ENCODE data around the gene KRTAP4-6.
"Not testable (repeated sequence)": the region's sequence is repeated elsewhere in the genome, so short reads cannot be mapped to it uniquely, and the experiment has no call there.

The KRTAP4-6 gene

DNA sequence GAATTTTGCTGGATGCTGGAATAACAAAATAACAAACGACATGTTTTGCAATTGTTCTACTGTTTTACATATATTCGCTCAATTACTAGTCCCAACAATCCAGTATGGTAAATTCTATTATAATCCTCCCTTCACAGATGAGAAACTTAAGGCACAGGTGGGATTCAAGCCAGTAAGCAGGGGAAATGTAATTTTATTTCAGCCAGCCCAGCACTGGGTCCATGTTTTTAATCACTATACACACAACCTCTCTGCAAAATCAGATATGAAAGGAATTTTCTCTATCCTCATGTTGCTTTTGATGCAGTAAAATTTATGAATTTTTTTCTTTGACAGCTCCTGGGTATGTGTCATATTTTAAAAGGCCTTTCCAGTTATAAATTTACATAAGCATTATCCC, 4.9 kb upstream of the KRTAP4-6 start:
- DNase-seq = no peak

DNA sequence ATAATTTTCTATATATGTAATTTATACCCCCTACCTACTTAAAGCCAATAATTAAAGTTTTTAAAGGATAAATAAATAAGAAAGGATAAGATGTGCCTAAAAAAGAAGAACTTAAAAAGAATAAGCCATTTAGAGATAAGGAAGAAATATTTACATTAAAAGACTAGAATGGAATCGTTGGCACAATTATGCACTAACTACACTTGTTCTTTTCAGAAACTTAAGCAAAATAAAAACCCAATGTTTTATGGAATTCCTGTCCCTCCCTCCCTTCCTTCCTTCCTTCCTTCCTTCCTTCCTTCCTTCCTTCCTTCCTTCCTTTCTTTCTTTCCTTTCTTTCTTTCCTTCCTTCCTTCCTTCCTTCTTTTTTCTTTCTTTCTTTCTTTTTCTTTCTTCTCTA, 4.5 kb upstream of the KRTAP4-6 start:
- no peak for DNase-seq

DNA sequence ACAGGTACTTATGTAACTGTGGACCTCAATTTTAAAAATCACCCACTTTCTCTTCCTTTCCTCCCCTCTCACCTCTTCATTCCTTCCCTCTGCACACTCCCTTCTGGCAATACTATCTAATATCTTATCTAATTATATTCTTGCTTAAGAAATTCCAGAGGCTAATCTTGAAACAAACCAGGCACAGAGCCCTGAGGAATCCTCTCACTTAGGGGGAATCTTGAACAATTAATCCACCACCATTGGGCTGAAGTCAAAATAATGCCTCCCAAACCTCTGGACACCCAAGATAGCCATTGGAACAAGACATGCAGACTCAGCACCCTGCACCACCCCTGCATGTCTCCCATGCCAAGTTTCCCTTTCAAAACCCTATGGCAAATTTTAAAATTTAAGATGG, 1.0 kb upstream of the KRTAP4-6 start:
- no peak for DNase-seq

DNA sequence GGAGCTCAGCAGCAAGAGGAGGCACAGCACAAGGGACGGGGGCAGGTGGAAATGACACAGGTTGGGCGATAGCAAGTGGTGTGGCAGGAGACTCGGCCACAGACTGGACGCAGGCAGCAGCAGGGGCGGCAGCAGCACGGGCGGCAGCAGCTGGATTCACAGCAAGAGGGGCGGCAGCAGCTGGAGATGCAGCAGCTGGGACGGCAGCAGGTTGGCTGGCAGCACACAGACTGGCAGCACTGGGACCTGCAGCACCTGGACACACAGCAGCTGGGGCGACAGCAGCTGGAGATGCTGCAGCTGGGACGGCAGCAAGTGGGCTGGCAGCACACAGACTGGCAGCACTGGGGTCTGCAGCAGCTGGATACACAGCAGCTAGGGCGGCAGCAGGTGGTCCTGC, 479 bp downstream of the KRTAP4-6 start:
- DNase-seq = not testable (repeated sequence)

DNA sequence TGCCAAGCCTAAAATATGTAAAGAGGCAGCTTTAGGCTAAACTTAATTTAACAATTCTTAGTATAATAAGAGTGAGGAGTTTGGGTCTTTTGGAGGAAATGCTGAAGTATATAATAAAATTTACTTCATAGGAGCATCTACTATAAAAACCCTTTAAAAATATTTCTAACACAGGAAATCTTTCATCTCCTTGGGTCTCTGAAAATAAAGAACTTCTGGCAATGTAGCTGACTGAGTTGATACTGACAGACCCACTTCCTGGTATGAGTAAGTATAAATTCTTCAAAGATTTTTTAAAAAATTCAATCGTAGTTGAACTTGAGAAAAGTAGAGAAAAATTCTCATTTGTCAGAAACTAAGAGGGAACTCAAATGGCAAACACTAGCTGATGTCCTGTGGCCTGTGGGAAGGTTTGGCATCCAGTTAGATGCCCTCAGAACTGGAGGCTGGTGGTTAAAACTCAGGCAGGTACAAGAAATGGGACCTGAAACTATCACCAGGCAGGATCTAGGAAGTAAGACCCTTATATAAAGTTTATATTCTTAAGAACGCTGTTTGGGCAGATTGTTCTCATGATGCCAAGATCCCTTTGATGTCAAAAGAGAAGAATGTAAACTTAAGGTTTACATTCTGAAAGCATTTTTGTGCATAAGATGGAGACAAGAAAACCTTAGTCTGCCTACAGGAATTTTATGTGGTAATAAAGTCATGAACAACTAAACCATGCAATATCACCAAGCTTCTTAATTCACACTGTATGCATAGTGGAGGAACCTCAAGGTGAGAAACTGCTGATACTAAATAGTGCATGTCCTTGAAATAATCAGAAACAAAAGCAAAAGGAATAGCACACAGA, 6.2 kb downstream of the KRTAP4-6 start:
- no peak for DNase-seq

DNA sequence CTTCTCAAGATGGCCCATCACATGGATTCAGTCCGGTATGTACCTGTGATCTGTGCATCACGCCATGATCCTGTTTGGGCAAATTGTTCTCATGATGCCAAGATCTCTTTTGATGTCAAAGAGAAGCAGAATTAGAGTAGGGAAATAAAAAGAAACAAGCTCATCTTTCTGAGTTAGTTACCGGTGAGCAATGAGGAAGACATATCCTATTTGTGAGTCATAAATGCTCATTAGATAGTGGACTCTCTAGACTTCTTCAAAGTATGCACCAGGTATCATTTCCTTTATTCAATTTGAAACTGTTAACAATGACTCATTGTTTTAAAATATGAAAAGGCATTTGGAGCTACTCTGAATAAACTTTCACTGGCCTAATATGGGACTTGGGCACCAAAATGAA, 8.4 kb downstream of the KRTAP4-6 start:
- DNase-seq = no peak

DNA sequence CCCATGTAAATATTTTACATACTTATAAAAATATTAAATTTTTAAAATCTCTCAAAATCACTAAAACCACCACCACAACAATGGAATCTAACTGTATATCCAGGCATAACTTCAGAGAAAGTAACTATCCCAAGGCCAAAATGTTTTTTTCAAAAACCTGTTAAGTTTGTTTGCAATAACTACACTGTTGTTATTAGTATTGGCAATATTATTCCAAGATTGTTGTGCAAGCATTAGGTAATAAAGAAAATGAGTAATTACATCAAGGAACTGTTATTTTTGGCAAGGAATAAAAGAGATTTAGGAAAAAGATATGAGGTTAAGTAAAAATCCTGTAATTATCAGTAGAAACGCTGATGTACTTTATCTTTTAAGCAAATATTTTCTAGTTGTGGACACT, 13.0 kb downstream of the KRTAP4-6 start:
- DNase-seq = no peak

DNA sequence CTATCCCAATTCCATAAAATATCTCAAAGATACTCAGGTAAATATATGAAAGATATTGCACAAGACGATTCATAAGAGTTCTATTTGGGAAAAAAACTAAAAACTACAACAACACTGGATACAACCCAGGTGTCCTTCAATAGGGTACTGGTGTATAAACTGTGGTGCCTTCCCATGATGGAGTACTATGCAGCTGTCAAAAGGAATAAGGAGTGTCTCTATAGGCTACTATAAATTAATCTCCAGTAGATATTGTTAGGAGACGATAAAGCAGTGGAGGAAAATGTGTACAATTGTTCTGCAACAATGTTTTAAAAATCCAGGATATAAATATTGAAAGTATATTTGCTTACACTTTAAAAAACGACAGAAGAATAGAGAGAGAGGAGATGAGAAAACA, 13.9 kb downstream of the KRTAP4-6 start:
- DNase-seq = no peak

DNA sequence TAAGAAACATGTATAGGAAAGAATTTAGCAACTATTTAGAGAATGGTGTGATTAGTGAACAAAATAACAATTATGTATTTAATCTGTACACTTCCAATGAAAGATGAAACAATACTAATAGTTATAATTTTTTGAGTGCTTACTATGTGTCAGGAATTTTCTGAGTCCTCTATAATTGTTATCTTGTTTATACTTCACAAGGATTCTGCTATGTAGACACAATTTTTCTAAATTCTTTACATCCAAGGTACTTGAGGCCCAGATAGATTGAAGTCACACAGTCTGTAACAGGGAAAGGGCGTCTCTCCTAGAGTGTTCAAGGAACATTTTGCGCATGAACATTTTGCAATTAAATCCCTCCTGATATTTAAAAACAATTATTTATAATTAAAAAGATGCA, 15.3 kb downstream of the KRTAP4-6 start:
- no peak for DNase-seq

DNA sequence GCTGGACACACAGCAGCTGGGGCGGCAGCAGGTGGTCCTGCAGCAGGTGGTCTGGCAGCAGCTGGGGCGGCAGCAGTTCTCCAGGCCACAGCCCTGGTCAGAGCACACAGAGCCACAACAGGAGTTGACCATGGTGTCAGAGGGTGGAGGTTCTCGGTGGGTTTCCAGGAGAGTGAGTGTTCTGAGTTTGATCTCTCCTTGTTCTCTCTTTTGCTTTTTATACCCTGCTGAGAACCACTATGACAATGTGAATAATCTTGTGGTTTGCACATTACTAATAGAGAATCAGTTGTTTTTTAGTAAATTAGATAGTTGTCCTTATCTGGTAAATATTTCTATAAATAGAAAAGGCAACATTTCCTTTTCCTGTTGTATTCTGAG, 16.4 kb downstream of the KRTAP4-6 start, which contains the start of gene KRTAP4-12:
TSS of gene KRTAP4-12 (minus strand) at position 192 of the 381 bp plus-strand sequence. CDS start at position 132, 60 bp downstream.
- not testable (repeated sequence) for DNase-seq

DNA sequence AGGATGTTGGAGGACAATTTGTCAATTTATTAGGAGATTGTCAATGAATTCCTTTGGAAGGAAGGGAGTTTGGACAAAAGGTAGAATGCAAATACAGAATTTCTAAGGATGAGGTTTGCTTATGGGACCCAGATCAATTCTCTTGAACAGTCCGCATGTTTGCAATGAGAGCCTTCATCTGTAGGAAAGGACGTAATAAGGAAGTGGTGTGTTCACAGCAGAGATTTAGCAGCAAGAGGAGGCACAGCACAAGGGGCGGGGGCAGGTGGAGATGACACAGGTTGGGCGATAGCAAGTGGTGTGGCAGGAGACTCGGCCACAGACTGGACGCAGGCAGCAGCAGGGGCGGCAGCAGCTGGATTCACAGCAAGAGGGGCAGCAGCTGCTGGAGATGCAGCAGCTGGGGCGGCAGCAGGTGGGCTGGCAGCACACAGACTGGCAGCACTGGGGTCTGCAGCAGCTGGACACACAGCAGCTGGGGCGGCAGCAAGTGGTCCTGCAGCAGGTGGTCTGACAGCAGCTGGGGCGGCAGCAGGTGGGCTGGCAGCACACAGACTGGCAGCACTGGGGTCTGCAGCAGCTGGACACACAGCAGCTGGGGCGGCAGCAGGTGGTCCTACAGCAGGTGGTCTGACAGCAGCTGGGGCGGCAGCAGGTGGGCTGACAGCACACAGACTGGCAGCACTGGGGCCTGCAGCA, 16.9 kb downstream of the KRTAP4-6 start:
- DNase-seq = not testable (repeated sequence)

DNA sequence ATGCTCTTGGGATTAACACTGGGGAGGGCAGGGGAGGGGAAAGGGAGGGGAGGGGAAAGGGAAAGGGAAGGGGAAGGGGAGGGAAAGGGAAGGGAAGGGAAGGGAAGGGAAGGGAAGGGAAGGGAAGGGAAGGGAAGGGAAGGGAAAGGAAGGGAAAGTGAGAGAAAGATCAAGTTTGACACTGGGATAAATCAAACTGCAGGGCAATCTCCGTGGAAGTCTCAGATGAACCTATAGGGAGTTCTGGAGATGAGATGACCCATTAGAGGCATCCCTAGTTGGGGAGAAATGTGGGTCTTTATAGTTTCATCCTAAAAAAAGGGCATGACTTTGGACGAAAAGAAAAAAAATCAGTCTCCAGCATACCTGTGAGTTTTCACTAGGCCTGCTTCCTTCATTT, 18.6 kb downstream of the KRTAP4-6 start:
- no peak for DNase-seq

DNA sequence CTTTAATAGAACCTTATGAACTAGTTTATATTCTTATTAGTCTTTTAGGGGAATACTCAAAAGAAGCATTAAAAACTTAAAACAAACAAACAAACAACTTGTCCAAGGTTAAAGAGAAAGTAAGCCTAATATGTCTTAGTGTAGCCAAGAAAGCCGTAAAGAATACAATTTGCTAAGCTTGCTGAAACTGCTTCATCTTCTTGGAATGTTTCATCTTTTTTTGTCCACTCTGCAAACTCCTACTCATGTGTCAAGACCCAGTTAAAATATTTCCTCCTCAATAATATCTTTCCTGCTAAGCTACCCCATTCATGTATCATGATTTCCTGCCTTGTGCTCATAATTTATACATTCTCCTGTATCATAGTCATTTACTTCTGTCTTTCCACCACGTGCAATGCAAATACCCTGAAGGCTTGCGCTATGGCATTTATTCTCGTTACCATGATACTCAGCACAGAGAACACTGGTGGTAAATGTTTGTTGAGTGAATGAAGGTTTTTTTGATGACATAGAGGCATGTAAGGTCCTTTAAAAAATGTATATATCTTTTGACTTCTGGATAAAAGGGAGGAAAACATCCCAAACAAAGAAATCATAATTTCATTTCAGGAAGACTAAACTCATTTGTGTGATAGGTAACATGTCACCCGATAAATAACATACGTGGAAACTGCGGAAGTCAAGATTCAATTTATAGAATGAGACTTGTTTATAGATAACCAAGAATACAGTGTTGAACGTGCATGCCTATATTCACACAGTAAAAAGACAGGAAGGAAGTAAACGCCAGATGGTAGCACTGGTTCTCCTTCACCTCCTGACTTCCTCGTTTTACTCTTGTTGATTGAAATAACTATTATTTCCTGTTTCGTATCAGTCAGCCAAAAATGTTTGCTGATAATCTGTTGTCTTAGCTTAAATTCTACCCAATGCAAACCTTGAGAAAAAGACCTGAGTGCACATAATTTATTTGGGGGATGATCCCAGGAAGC, 20.4 kb downstream of the KRTAP4-6 start:
- not testable (repeated sequence) for DNase-seq

DNA sequence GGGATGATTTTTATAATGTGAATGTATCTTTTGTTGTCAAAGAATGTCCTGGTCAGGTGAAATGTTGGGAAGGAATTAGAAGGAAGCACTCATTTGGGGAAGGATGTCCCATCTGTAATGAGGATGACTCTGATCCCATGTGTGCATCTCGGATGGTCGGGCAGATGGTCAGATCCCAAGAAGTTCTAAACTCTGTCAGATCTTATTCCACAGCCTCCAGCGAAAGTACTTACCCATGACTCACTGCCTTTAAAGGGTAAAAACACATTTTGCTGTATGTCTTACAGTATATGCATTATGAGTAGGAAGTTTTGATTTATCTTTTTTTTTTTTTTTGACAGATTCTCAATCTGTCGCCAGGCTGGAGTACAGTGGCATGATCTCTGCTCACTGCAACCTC, 21.6 kb downstream of the KRTAP4-6 start:
- DNase-seq = no peak

DNA sequence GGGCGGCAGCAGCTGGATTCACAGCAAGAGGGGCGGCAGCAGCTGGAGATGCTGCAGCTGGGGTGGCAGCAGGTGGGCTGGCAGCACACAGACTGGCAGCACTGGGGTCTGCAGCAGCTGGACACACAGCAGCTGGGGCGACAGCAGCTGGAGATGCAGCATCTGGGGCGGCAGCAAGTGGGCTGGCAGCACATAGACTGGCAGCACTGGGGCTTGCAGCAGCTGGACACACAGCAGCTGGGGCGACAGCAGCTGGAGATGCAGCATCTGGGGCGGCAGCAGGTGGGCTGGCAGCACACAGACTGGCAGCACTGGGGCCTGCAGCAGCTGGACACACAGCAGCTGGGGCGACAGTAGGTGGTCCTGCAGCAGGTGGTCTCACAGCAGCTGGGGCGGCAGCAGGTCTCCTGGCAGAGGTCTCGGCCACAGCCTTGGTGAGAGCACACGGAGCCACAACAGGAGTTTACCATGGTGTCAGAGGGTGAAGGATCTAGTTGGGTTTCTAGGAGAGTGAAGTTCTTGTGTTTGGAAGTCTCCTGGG, 22.4 kb downstream of the KRTAP4-6 start, which contains the start of gene KRTAP4-11:
TSS of gene KRTAP4-11 (minus strand) at position 528 of the 541 bp plus-strand sequence. CDS start at position 470, 58 bp downstream.
- DNase-seq = not testable (repeated sequence)

DNA sequence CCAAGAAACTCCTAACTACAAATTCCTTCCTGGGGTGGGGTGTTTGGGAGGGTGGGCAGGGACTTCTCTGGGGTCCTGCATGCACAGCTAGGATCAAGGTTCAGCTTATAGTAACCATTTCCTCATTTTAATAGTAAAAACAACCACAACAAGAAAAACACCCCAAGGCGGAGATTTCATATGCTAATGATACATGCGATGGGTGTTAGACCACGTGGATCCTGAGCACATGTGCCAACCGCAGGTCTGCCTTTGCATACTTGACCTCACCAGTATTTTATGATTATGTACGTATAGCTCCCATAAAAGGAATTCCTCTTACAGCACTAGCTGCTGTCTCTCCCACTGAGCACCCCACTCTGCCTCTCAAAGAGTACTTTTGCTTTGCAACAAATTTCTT, 24.0 kb downstream of the KRTAP4-6 start:
- no peak for DNase-seq

DNA sequence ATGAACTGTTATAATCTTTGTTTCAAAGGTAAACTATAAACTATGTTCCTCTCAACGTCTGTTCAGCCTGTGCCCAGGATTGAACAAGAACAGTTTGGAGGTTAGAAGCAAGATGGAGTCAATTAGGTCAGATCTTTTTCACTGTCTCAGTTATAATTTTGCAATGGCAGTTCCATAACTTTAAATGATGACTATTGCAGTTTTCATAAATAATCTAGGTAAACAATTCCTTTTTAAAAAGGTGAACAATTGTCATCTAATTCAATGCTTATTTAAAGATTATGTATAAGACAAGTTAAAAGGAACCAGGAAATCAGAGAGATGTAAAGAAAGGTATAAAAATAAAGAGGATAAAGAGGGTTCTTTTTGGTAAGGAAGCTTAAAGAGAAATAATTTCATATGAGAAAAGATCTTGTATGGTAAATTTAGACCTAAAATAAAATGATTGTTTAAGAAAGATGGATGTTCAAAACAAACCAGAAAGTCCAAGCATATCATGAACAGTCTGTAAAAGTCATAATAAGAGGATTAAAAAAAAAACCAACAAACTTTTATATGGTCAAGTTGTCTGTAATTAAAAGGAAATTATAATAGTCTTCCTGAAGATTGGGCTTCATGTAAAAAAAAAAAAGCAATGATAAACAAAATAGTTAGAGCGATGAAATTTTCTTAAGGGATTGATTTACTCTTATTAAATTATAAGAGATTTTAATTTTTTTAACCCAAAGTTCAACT, 29.0 kb downstream of the KRTAP4-6 start:
- DNase-seq = no peak

DNA sequence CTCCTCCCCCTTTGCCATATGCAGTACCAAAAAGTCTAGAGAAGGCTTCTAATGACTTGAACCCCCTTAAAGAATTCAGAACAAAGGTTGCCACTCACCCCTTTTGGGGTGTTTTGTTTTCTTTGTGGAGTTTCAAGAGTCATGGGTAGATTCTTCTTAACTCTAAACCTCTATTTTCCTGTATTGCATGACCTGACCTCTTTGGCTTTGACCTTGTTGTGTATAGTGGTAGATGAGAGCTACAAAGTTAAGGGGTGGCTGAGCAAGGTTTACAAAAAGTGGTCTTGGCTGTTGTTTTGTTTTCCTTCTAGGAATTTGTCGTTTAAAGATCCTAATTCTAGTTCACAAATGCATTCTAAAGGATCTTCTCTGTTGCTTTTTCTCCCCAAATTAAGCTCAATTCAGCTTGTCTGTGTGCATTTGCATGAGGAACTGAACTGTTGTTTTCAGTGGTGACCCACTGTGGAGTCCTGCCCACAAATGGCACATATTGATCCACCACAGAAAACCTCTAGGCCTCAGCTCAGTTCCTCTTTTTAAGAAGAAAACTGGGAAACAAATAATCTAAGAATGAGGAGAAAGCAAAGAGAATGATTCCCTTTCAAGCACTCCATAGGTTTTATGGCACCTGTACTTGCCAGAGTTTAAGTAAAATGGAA, 31.5 kb downstream of the KRTAP4-6 start:
- DNase-seq = not testable (repeated sequence)

DNA sequence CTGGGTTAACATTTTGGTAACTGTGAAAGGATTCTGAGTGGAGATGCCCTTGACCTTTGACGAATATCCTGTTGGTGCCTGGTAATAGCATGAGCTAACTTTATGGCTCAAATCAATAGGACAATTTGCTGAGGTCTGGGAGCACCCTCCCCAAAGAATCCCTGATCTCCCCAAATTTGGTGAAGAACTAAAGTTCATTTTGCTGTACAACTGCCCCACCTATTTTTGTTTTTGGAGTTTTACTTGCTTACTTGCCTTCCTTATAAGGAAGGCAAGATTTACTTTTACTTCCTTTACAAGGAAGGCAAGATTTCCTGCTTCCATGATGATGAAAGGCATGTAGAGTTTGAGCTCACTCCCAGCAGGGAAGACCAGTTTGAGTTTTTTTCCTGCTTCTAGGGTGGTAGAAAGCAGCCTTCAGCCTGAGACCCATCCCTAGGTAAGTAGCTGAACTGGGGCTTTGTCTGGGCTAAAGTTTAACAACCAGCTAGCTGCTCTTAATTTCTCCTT, 32.3 kb downstream of the KRTAP4-6 start:
- no peak for DNase-seq

DNA sequence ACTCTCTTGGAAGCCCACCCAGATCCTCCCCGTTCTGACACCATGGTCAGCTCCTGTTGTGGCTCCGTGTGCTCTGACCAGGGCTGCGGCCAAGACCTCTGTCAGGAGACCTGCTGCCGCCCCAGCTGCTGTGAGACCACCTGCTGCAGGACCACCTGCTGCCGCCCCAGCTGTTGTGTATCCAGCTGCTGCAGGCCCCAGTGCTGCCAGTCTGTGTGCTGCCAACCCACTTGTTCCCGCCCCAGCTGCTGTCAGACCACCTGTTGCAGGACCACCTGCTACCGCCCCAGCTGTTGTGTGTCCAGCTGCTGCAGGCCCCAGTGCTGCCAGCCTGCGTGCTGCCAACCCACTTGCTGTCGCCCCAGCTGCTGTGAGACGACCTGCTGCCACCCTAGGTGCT, 35.0 kb downstream of the KRTAP4-6 start, which contains the start of gene KRTAP4-9:
TSS of gene KRTAP4-9 (plus strand) at position 43 of the 400 bp plus-strand sequence. CDS start at position 43, 0 bp downstream.
- not testable (repeated sequence) for DNase-seq

Data from NCI-H1092 (cell line).